Stomach smooth muscle (tissue), 2 donors: ENCODE measurements around the gene TSBP1.
"Not testable (repeated sequence)": the region's sequence is repeated elsewhere in the genome, so short reads cannot be mapped to it uniquely, and the experiment has no call there.

Experiments used
- H3K27ac ChIP-seq: one replicate; pipeline ENCODE4 v1.7.0; 2013; ENCODE audit warnings: mild to moderate bottlenecking, low read length, inconsistent platforms
- H3K27me3 ChIP-seq, 2 donors: one replicate each; pipeline ENCODE4 v1.7.0; 2013; ENCODE audit warnings: low read length in 2 of 2; ENCODE audit not compliant: insufficient read depth in 2 of 2, control insufficient read depth in 1 of 2
- H3K36me3 ChIP-seq, 2 donors: one replicate each; pipeline ENCODE4 v1.7.0; 2013; ENCODE audit warnings: low read length in 2 of 2; ENCODE audit not compliant: control insufficient read depth in 2 of 2, insufficient read depth in 2 of 2
- H3K4me1 ChIP-seq: one replicate; pipeline ENCODE4 v1.7.0; 2013; ENCODE audit warnings: low read length; ENCODE audit not compliant: control insufficient read depth, insufficient read depth
- H3K4me3 ChIP-seq, 2 donors: one replicate each; pipeline ENCODE4 v1.7.0; 2013; ENCODE audit warnings: low read length in 2 of 2
- H3K9ac ChIP-seq, 2 donors: one replicate each; pipeline ENCODE4 v1.7.0; 2013; ENCODE audit warnings: low read length in 2 of 2, mild to moderate bottlenecking in 1 of 2
- H3K9me3 ChIP-seq, 2 donors: one replicate each; pipeline ENCODE4 v1.7.0; 2013; ENCODE audit warnings: low read length in 2 of 2; ENCODE audit not compliant: control insufficient read depth in 2 of 2
- donor health status: healthy.
- donor health status: Pancreatic carcinoma.

TSBP1 gene

GRCh38 chr6:32332433-32332832 is 39.3 kb downstream of the TSBP1 start:
- H3K27ac ChIP-seq = no peak overlapping the region
- H3K36me3 ChIP-seq = no peaks in the 10 kb centered on the region
- no peak overlapping the region for H3K9ac ChIP-seq

GRCh38 chr6:32329141-32329540 is 42.6 kb downstream of the TSBP1 start:
- H3K9me3 ChIP-seq = no peaks in the 10 kb centered on the region
- H3K27ac ChIP-seq = no peak overlapping the region
- no peaks in the 10 kb centered on the region for H3K36me3 ChIP-seq
- H3K4me3 ChIP-seq = no peak overlapping the region
- no peak overlapping the region for H3K9ac ChIP-seq
- peaks cover 0 to 4% of the 10 kb centered on the region in 2 donors for H3K27me3 ChIP-seq
- H3K4me1 ChIP-seq = no peaks in the 10 kb centered on the region

More at GRCh38 chr6:32332433-32332832, 39.3 kb downstream of the TSBP1 start:
- Histone ChIP-seq H3K9me3 (no peaks in the 10 kb centered on the region), H3K4me3 (no peak overlapping the region), H3K4me1 (no peaks in the 10 kb centered on the region), H3K27me3 (peaks cover 0 to 2% of the 10 kb centered on the region in 2 donors)

- no peaks in the 10 kb centered on the region for H3K4me1 ChIP-seq
- H3K9me3 ChIP-seq = no peaks in the 10 kb centered on the region
- H3K27ac ChIP-seq = no peak overlapping the region
- H3K9ac ChIP-seq = no peak overlapping the region
- H3K36me3 ChIP-seq = no peaks in the 10 kb centered on the region
- H3K4me3 ChIP-seq = no peak overlapping the region
- peaks cover 0 to 2% of the 10 kb centered on the region in 2 donors for H3K27me3 ChIP-seq
Measured at GRCh38 chr6:32327103-32327502, 44.6 kb downstream of the TSBP1 start.

- no peak overlapping the region for H3K27ac ChIP-seq
- H3K4me3 ChIP-seq = no peak overlapping the region
- H3K36me3 ChIP-seq = no peaks in the 10 kb centered on the region
- no peaks in the 10 kb centered on the region for H3K9me3 ChIP-seq
- no peaks in the 10 kb centered on the region for H3K4me1 ChIP-seq
- no peak overlapping the region for H3K9ac ChIP-seq
- H3K27me3 ChIP-seq = no peaks in the 10 kb centered on the region
Measured at GRCh38 chr6:32318501-32318900, 53.2 kb downstream of the TSBP1 start.

GRCh38 chr6:32317541-32317940 is 54.2 kb downstream of the TSBP1 start:
- Histone ChIP-seq H3K36me3 (no peaks in the 10 kb centered on the region), H3K9ac (no peak overlapping the region), H3K27me3 (no peaks in the 10 kb centered on the region), H3K9me3 (no peaks in the 10 kb centered on the region), H3K4me1 (no peaks in the 10 kb centered on the region), H3K27ac (no peak overlapping the region), H3K4me3 (no peak overlapping the region)

GRCh38 chr6:32313964-32314363 is 57.7 kb downstream of the TSBP1 start:
- Histone ChIP-seq H3K9ac (no peak overlapping the region), H3K27ac (no peak overlapping the region), H3K4me3 (no peak overlapping the region), H3K27me3 (peaks cover 0 to 2% of the 10 kb centered on the region in 2 donors), H3K4me1 (no peaks in the 10 kb centered on the region), H3K9me3 (no peaks in the 10 kb centered on the region), H3K36me3 (no peaks in the 10 kb centered on the region)

GRCh38 chr6:32298632-32299336 is 72.9 kb downstream of the TSBP1 start:
- Histone ChIP-seq H3K4me1 (no peaks in the 10 kb centered on the region), H3K36me3 (no peaks in the 10 kb centered on the region), H3K9ac (no peak overlapping the region), H3K9me3 (no peaks in the 10 kb centered on the region), H3K4me3 (no peak overlapping the region), H3K27ac (no peak overlapping the region), H3K27me3 (no peaks in the 10 kb centered on the region)

GRCh38 chr6:32294980-32295379 is 76.7 kb downstream of the TSBP1 start:
- not testable (repeated sequence) for H3K27ac ChIP-seq, H3K36me3 ChIP-seq, H3K9ac ChIP-seq, H3K27me3 ChIP-seq, H3K4me3 ChIP-seq, H3K4me1 ChIP-seq, H3K9me3 ChIP-seq

- H3K9ac ChIP-seq = no peak overlapping the region
- no peaks in the 10 kb centered on the region for H3K27me3 ChIP-seq
- H3K4me1 ChIP-seq = no peaks in the 10 kb centered on the region
- no peak overlapping the region for H3K4me3 ChIP-seq
- H3K27ac ChIP-seq = no peak overlapping the region
- H3K36me3 ChIP-seq = no peaks in the 10 kb centered on the region
- no peaks in the 10 kb centered on the region for H3K9me3 ChIP-seq
Measured at GRCh38 chr6:32294566-32294965, 77.1 kb downstream of the TSBP1 start.

- Histone ChIP-seq H3K27ac (no peak overlapping the region), H3K9ac (no peak overlapping the region), H3K9me3 (no peaks in the 10 kb centered on the region), H3K4me1 (no peaks in the 10 kb centered on the region), H3K36me3 (no peaks in the 10 kb centered on the region), H3K4me3 (no peak overlapping the region), H3K27me3 (no peaks in the 10 kb centered on the region)
Measured at GRCh38 chr6:32293695-32294094, 78.0 kb downstream of the TSBP1 start.

- no peaks in the 10 kb centered on the region for H3K36me3 ChIP-seq
- H3K27ac ChIP-seq = no peak overlapping the region
- no peak overlapping the region for H3K4me3 ChIP-seq
- no peaks in the 10 kb centered on the region for H3K27me3 ChIP-seq
- no peak overlapping the region for H3K9ac ChIP-seq
- H3K4me1 ChIP-seq = no peaks in the 10 kb centered on the region
- H3K9me3 ChIP-seq = no peaks in the 10 kb centered on the region
Measured at GRCh38 chr6:32291543-32291942, 80.2 kb downstream of the TSBP1 start.
